AG20443 (cell line): ENCODE measurements around the gene SATB1.
"Not testable (repeated sequence)": the region's sequence is repeated elsewhere in the genome, so short reads cannot be mapped to it uniquely, and the experiment has no call there.

Experiments
- DNase-seq: peaks from one replicate; pipeline ENCODE4 v3.0.0; 2012; ENCODE audit warnings: low spot score, mixed read lengths

The SATB1 gene

GRCh38 chr3:18351823-18352744 lies 73.1 kb downstream of the SATB1 start:
- no peak for DNase-seq

DNA sequence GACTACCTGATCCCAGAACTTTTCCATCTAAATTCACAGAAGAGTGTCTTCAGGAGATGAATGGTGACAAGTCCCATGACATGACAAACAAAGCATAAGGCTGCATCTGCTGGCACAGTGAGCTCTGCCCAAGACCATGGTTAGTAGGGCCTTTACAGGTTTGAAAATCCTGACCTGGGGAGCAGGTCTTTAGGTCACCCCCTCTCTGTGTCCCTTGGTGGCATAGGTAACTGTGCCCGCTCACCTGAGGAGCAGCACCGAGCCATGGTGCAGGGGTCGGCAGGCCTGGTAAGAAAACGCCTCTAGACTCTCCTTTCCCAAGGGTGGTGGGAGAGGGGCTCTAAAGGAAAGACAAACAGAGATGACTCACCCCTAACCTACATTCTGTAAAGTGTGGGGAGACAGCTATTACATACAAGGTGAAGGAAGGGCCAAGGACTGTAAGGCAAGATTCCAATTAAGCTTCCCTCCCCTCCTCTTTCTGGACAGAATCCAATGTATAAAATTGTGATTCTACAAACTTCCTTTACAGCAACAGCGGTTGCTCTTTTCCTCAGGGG lies 74.0 kb downstream of the SATB1 start:
- DNase-seq: no peak

DNA sequence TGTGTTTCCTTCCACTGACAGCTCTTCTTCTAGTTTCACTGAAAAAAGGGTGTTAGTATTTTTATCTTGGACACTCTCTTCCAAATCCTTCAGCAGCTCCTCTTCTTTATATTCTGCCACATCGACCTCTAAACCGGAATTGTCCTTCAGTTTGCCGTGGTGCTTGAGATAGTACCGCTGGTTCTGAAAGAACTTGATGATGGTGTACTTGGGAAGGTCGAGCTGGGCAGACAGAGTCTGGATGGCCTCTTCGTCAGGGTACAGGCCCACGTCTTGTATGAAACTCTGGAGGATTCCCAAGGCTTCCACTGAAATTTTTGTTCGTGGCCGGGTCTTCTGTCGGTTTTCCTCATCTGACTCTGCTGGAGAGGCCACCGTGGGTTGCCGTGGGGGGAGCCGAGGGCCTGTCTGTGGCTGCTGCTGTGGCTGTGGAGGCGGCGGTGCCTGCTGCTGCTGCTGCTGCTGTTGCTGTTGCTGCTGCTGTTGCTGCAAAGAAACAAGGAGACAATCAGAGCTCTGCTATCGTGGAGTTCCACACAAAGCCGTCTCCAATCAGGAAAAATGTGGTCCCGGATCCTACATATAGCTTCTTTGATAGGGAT lies 75.8 kb downstream of the SATB1 start:
- no peak for DNase-seq

DNA sequence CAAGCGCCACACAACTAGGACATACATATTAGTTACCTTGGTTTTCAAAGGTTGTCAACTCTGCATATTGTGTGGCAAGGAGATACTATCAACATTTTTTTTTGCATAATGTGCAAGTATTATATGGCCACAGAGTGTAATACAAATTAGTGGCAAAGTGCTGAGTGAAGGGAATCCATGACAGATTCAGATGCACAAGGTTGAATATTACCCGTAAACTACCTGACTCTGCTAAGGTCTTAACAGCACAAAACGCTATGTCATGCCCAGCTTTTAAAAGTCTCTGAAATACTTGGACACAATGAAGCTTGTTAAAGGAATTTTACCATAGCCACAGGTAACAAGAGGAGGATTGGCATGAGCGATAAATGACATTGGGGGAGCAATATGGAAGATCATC lies 79.0 kb downstream of the SATB1 start:
- DNase-seq: no peak

DNA sequence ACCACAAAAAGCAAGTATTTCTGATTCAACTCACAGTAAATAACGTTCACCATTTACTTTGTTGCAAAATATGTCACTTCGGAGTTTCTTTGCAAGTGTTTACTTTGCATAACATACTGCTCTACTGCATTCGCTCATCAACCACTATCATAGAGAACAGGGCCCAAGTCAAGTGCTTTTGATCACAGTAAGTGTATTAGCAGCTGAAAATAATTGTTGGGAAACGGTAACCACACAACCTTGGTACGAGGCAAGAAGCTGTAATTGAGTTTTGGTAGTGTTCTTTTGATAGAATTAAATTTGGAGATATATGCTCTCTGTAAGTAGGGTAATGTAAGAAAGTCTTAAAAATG lies 80.1 kb downstream of the SATB1 start:
- DNase-seq: no peak

- no peak for DNase-seq
These were observed 80.7 kb downstream of the SATB1 start for GRCh38 chr3:18344306-18345014.

- no peak for DNase-seq
These were observed 81.3 kb downstream of the SATB1 start for GRCh38 chr3:18343809-18344208.

- no peak for DNase-seq
These were observed 86.2 kb downstream of the SATB1 start for GRCh38 chr3:18338827-18339514.

DNA sequence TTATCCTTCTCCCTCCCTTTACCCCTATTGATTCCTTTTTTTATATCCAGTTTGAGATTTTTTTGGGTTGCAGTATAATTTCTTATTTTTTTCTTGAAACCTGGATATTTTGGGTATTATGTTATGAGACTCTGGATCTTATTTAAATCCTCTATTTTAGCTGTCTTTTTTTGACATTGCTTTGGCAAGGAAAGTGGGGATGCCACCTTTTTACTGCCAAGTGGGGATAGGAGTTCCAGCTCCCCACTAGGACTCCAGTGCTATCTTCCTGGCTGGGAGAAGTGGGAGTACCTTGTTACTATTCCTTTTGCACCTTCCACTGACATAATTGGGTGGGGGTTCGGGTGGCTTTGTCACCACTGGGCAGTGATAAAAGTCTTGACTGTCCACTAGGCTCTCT lies 87.9 kb downstream of the SATB1 start:
- no peak for DNase-seq

DNA sequence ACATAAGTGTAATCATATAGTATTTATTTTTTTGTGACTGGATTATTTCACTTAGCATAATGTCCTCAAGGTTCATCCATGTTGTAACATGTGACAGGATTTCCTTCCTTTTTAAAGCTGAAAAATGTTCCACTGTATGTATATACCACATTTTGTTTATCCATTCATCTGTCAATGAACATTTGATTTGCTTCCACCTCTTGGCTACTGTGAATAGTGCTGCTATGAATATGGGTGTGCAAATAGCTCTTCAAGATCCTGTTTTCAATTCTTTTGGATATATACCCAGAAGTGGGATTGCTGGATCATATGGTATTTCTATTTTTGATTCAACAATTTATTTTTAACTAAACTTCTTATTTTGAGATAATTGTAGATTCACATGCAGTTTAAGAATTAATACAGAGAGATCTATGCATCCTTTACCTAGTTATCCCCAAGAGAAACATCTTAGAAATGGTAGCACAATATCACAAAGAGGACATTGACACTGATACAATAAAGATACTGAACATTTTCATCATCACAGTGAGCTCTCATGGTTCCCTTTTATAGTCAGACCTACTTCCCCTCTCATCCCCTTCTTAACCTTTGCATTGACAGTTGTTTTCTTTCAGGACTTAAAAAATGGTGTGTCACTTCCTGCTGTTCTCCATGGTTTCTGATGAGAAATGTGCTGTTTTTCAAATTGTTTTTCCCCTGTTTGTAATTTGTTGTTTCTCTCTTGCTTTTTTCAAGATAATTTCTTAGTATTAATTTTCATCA lies 90.1 kb downstream of the SATB1 start:
- no peak for DNase-seq

DNA sequence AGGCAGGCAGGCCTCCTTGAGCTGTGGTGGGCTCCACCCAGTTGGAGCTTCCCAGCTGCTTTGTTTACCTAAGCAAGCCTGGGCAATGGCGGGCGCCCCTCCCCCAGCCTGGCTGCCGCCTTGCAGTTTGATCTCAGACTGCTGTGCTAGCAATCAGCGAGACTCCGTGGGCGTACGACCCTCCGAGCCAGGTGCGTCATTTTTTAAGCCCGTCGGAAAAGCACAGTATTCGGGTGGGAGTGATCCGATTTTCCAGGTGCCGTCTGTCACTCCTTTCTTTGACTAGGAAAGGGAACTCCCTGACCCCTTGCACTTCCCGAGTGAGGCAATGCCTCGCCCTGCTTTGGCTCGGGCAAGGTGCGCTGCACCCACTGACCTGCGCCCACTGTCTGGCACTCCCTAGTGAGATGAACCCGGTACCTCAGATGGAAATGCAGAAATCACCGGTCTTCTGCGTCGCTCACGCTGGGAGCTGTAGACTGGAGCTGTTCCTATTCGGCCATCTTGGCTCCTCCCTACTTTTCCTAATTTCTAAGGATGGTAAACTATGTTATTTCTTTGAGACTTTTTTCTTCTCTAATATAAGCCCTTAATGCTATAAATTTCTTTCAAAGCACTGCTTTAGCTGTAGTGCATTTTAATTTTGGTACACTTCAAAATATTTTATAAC lies 94.2 kb downstream of the SATB1 start:
- DNase-seq: not testable (repeated sequence)

GRCh38 chr3:18308096-18308650 lies 117.0 kb downstream of the SATB1 start:
- DNase-seq: no peak

DNA sequence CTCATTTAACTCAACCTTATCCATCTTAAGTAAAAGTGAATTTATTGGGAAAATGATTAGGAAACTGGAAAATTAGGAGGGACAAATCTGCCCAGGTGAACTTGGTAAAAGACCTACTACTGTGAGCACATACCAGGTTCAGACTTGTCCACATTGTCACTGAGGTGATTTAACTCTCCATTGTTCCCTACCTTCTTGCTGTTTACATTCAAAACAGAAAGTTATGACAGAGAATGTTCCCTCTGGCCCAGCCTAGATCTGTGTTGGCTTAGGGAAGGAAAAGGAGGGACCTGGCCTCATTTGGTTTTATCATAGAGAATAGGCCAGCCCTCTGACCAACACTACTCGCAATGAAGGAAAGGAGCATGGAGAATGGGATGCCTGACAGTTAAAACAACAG lies 117.6 kb downstream of the SATB1 start:
- no peak for DNase-seq

- no peak for DNase-seq
These were observed 122.6 kb downstream of the SATB1 start for GRCh38 chr3:18302517-18302916.

DNA sequence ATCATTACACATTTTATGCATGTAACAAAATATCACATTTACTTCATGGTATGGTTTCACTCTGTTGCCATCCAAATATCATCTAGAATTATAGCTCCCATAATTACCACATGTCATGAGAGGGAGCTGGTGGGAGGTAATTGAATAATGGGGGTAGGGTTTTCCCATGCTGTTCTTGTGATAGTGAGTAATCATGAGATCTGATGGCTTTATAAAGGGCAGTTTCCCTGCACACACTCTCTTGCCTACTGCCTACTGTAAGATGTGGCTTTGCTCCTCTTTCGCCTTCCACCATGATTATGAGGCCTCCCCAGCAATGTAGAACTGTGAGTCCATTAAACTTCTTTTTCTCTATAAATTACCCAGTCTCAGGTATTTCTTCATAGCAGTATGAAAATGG lies 123.4 kb downstream of the SATB1 start:
- no peak for DNase-seq

GRCh38 chr3:18300916-18301315 lies 124.2 kb downstream of the SATB1 start:
- DNase-seq: no peak

DNA sequence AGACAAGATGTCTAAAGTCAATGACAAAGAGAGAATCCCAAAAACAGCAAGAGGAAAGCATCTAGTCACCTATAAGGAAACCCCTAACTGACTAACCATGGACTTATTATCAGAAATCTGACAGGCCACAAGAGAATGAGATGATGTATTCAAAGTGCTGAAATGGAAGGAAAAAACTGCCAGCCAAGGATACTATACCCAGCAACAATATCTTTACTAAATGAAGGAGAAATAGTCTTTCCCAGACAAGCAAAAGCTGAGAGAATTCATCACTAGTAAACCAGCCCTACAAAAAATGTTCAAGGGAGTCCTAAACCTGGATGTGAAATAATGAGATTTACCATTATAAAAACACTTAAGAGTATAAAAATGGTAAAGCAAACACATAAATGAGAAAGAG lies 128.0 kb downstream of the SATB1 start:
- no peak for DNase-seq
